WERI-Rb-1 (cell line): Measurements from ENCODE around the gene SLC12A3.

Experiments used
- DNase-seq: peaks from one replicate; pipeline ENCODE4 v3.0.0-alpha.2; 2020
- H3K27ac ChIP-seq: fragments of 250-450 bp; sonication (Bioruptor Pico); 2 replicates; pipeline ENCODE4 v1.5.1; 2020; ENCODE audit warnings: mild to moderate bottlenecking, moderate library complexity
- H3K27me3 ChIP-seq: fragments of 250-450 bp; sonication (Bioruptor Pico); 2 replicates; pipeline ENCODE4 v1.5.1; 2021; ENCODE audit warnings: mild to moderate bottlenecking, low read depth, moderate library complexity; ENCODE audit not compliant: insufficient read depth, severe bottlenecking
- H3K36me3 ChIP-seq: fragments of 250-450 bp; sonication (Bioruptor Pico); 2 replicates; pipeline ENCODE4 v1.5.1; 2020; ENCODE audit warnings: mild to moderate bottlenecking, moderate library complexity
- H3K4me3 ChIP-seq: 2 replicates; pipeline ENCODE4 v1.5.1; 2011; ENCODE audit warnings: low read depth, mild to moderate bottlenecking, control low read depth, low read length
- H3K9me3 ChIP-seq: fragments of 250-450 bp; sonication (Bioruptor Pico); 2 replicates; pipeline ENCODE4 v1.5.1; 2021; ENCODE audit warnings: mild to moderate bottlenecking, moderate library complexity; ENCODE audit not compliant: severe bottlenecking
- CTCF ChIP-seq: IDR thresholded peaks from 2 replicates; pipeline ENCODE4 v1.5.1; 2011; ENCODE audit warnings: low read depth, mild to moderate bottlenecking, control low read depth, inconsistent platforms, low read length

SLC12A3 gene

DNA sequence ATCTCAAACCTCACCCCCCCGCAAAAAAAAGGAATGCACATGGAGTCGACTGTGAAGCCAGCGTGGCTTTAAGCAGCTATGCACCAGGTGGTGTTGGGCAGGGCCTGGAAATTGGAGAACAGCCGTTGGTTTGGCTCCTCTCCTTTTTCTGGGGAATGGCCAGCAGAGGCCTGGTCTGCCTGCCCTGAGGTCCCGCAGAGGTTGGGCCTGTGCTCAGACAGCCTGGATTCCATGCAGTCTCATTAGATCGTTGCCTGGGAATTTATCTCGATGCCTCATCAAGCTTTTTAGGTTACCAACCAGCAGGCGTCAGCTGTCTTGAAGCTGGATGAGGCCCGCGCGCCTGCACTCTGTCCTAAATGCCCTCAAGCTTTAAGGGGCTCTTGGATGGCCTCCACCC, 9.8 kb downstream of the SLC12A3 start:
- no peaks in the 10 kb centered on the region for H3K36me3 ChIP-seq
- H3K4me3 ChIP-seq: no peak overlapping the region
- H3K27ac ChIP-seq: no peak overlapping the region
- no peak for DNase-seq
- H3K27me3 ChIP-seq: no peaks in the 10 kb centered on the region
- no peak for TF ChIP-seq CTCF
- H3K9me3 ChIP-seq: no peaks in the 10 kb centered on the region

GRCh38 chr16:56876048-56876447, 11.0 kb downstream of the SLC12A3 start:
- no peak overlapping the region for H3K4me3 ChIP-seq
- no peak for TF ChIP-seq CTCF
- no peaks in the 10 kb centered on the region for H3K36me3 ChIP-seq
- no peak for DNase-seq
- H3K27me3 ChIP-seq: no peaks in the 10 kb centered on the region
- no peak overlapping the region for H3K27ac ChIP-seq
- H3K9me3 ChIP-seq: no peaks in the 10 kb centered on the region

DNA sequence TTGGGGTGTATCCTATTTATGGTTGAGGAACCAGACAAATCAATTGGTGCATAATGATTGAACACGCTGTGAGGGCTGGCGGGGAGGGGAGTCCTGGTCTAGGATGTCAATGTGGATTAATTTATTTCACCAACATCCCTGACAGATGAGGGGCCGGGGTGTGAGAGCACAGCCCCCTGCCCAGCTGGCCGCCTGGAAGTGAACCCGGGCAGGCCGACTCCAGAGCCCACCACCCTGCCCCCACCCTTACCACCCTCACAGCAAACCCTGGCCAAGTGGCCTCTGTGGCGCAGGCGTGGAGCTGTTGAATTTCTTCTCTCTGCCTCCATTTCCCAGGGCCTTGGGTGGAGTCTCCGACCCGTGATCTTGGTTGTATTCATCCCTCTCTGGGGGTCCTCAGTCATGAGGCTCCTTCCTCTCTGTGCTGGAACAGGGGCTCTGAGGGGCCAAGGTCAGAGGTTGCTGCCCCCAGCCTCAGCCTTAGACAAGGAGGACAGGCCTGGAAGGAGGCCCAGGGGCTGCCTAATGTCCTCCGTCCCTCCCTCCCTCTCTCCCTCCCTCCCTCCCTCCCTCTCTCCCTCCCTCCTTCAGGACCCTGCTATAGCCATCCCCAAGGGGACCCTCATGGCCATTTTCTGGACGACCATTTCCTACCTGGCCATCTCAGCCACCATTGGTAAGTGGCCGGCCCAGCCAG, 12.6 kb downstream of the SLC12A3 start:
- TF ChIP-seq CTCF: no peak
- Histone ChIP-seq H3K36me3 (no peaks in the 10 kb centered on the region), H3K4me3 (no peak overlapping the region), H3K9me3 (no peaks in the 10 kb centered on the region), H3K27ac (no peak overlapping the region), H3K27me3 (no peaks in the 10 kb centered on the region)
- DNase-seq: no peak

DNA sequence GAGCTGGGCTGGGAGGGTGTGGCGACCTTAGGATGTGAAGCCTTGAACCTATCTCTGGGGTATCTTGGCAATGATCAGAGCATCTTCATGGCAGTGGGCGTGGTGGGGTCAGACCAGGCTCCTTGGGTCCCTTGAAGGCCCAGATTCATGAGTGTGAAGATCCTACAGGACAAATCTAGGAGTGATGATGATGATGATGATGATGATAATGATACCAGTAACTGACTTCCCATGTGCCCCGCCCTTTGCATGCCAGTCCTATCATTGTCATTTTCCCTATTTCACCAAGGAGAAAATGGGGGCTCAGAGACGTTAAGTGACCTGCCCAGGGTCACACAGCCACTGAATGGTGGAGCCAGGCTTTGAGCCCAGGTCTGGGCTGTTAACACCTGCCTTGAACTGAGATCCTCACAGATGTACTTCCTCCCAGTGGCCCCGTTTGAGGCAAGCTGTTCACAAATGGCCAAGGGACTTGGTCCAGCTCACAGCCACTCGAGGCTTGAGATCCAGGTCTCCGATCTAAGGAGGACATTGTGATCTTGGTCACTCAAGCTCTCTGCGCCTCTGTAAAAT, 13.4 kb downstream of the SLC12A3 start:
- H3K9me3 ChIP-seq: no peaks in the 10 kb centered on the region
- H3K27ac ChIP-seq: no peak overlapping the region
- no peak for TF ChIP-seq CTCF
- H3K36me3 ChIP-seq: no peaks in the 10 kb centered on the region
- no peaks in the 10 kb centered on the region for H3K27me3 ChIP-seq
- no peak overlapping the region for H3K4me3 ChIP-seq
- DNase-seq: no peak

DNA sequence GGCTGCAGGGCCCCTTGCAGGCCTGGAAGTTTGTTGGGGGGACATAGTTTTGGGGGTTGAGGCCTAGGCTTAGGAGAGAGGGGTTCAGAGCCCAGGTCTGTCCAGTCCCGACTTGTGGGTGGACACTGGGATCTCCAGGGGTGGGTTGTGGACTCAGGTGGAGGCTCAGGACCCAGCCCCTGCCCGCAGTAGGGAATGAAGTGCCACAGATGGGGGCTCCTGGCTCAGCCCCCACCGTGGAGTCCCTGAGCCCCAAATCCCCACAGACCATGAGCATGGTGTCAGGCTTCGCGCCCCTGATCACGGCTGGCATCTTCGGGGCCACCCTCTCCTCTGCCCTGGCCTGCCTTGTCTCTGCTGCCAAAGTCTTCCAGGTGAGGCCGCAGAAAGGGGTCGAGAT, 14.3 kb downstream of the SLC12A3 start:
- no peaks in the 10 kb centered on the region for H3K9me3 ChIP-seq
- H3K27ac ChIP-seq: no peak overlapping the region
- no peaks in the 10 kb centered on the region for H3K36me3 ChIP-seq
- no peak overlapping the region for H3K4me3 ChIP-seq
- no peak for DNase-seq
- TF ChIP-seq CTCF: no peak
- no peaks in the 10 kb centered on the region for H3K27me3 ChIP-seq

GRCh38 chr16:56880176-56880575, 15.2 kb downstream of the SLC12A3 start:
- no peaks in the 10 kb centered on the region for H3K9me3 ChIP-seq
- no peak for TF ChIP-seq CTCF
- H3K4me3 ChIP-seq: no peak overlapping the region

More at GRCh38 chr16:56880176-56880575, 15.2 kb downstream of the SLC12A3 start:
- no peak for DNase-seq
- no peak overlapping the region for H3K27ac ChIP-seq
- H3K27me3 ChIP-seq: no peaks in the 10 kb centered on the region
- no peaks in the 10 kb centered on the region for H3K36me3 ChIP-seq
